Astrocyte (in vitro differentiated cells and primary cell): ENCODE measurements around the gene ANGEL1. TPM values are rescaled to one million over a fixed set of nuclear protein-coding genes. Genes with fewer than 3 reads are reported as not detected.

ENCODE experiments used
- DNase-seq: peaks from one replicate; pipeline ENCODE4 v3.0.0-alpha.2; 2010; ENCODE audit warnings: low read depth
- FAIRE-seq: peaks from 2 replicates; lab custom pipeline; 2011; peaks lifted over from hg19 to GRCh38; lab: Jason Lieb, UNC
- H2AFZ ChIP-seq: 2 replicates; pipeline ENCODE4 v1.6.0; 2012; ENCODE audit warnings: low read depth, low read length, inconsistent platforms
- H3K27ac ChIP-seq: 2 replicates; pipeline ENCODE4 v1.5.1; 2011; ENCODE audit warnings: low read depth, low read length, inconsistent platforms
- H3K27me3 ChIP-seq: 2 replicates; pipeline ENCODE4 v1.6.0; 2011; ENCODE audit warnings: low read length, inconsistent platforms; ENCODE audit not compliant: insufficient read depth
- H3K36me3 ChIP-seq: 2 replicates; pipeline ENCODE4 v1.5.1; 2011; ENCODE audit warnings: low read length, inconsistent platforms; ENCODE audit not compliant: insufficient read depth
- H3K4me1 ChIP-seq: 2 replicates; pipeline ENCODE4 v1.5.1; 2011; ENCODE audit warnings: low read length, inconsistent platforms; ENCODE audit not compliant: insufficient read depth
- H3K4me2 ChIP-seq: 2 replicates; pipeline ENCODE4 v1.6.0; 2012; ENCODE audit warnings: low read length, inconsistent platforms
- H3K4me3 ChIP-seq: 2 replicates; pipeline ENCODE4 v1.5.1; 2011; ENCODE audit warnings: low read depth, mild to moderate bottlenecking, low read length, inconsistent platforms; ENCODE audit not compliant: insufficient read depth
- H3K79me2 ChIP-seq: 2 replicates; pipeline ENCODE4 v1.6.0; 2012; ENCODE audit warnings: mild to moderate bottlenecking, low read length, inconsistent platforms; ENCODE audit not compliant: insufficient read depth
- H3K9ac ChIP-seq: 2 replicates; pipeline ENCODE4 v1.6.0; 2012; ENCODE audit warnings: mild to moderate bottlenecking, low read length, inconsistent platforms
- H3K9me3 ChIP-seq: 2 replicates; pipeline ENCODE4 v1.5.1; 2012; ENCODE audit warnings: low read depth, mild to moderate bottlenecking, low read length, inconsistent platforms; ENCODE audit not compliant: insufficient read depth
- H4K20me1 ChIP-seq: 2 replicates; pipeline ENCODE4 v1.6.0; 2012; ENCODE audit warnings: low read length, inconsistent platforms; ENCODE audit not compliant: insufficient read depth
- H3K27ac Mint-ChIP-seq: one replicate; pipeline ENCODE4 v1.8.0; 2021; ENCODE audit warnings: mild to moderate bottlenecking, mixed read lengths; ENCODE audit not compliant: unreplicated experiment
- H3K27me3 Mint-ChIP-seq: one replicate; pipeline ENCODE4 v1.8.0; 2021; ENCODE audit warnings: low read depth, mixed read lengths; ENCODE audit not compliant: unreplicated experiment
- H3K36me3 Mint-ChIP-seq: one replicate; pipeline ENCODE4 v1.8.0; 2021; ENCODE audit warnings: low read depth, mixed read lengths; ENCODE audit not compliant: unreplicated experiment
- H3K4me1 Mint-ChIP-seq: one replicate; pipeline ENCODE4 v1.8.0; 2021; ENCODE audit warnings: low read depth, mixed read lengths; ENCODE audit not compliant: unreplicated experiment
- H3K4me3 Mint-ChIP-seq: one replicate; pipeline ENCODE4 v1.8.0; 2021; ENCODE audit warnings: mild to moderate bottlenecking, moderate library complexity, mixed read lengths; ENCODE audit not compliant: unreplicated experiment
- H3K9me3 Mint-ChIP-seq: one replicate; pipeline ENCODE4 v1.8.0; 2021; ENCODE audit warnings: mild to moderate bottlenecking, mixed read lengths; ENCODE audit not compliant: unreplicated experiment
- CTCF ChIP-seq: IDR thresholded peaks from 2 replicates; pipeline ENCODE4 v1.5.1; 2011; ENCODE audit warnings: low read depth, mild to moderate bottlenecking, inconsistent platforms, low read length, moderate library complexity; ENCODE audit not compliant: insufficient read depth
- EZH2 ChIP-seq: IDR thresholded peaks from 2 replicates; pipeline ENCODE4 v1.6.1; 2012; ENCODE audit warnings: mild to moderate bottlenecking, low read length, inconsistent platforms; ENCODE audit not compliant: insufficient read depth
- total RNA-seq: library from RNA; stranded (reverse); gene quantifications from 2 replicates; pipeline ENCODE4 v1.2.1, GENCODE V29; 2021

ANGEL1 gene
- total RNA-seq, 1 donor from 2014 or later = 12.7 TPM

DNA sequence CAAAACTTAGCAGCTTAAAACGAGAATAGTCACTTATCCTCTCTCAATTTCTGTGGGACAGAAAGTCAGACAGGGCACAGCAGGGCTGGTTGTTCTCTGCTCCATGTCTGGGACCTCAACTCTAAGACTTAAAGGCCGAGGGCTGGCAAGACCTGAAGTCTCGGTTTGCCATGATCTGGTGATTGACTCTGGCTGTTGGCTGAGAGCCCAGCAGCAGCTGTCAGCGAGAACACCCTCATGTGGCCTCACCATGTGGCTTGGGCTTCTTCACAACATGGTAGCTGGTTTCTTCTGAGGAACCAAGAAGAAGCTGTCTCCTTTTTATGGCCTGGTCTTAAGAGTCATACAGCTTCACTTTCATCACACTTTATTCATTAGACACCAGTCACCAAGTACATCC, 53.1 kb downstream of the ANGEL1 start:
- Histone ChIP-seq H4K20me1 (peaks cover 12% of the 10 kb centered on the region), H3K4me2 (no peak overlapping the region)
- no peak for FAIRE-seq

GRCh38 chr14:76756371-76756750, 56.3 kb downstream of the ANGEL1 start:
- Histone ChIP-seq H3K27me3 (peaks cover 2% of the 10 kb centered on the region), H3K4me2 (no peak overlapping the region), H3K9ac (no peak overlapping the region), H3K4me1 (peaks cover 7% of the 10 kb centered on the region), H3K9me3 (no peaks in the 10 kb centered on the region), H3K36me3 (no peaks in the 10 kb centered on the region), H4K20me1 (no peaks in the 10 kb centered on the region), H3K79me2 (no peaks in the 10 kb centered on the region), H3K4me3 (no peak overlapping the region), H3K27ac (no peak overlapping the region), H2AFZ (no peak overlapping the region)
- FAIRE-seq = no peak
- peaks cover 12% of the 10 kb centered on the region for H3K4me1 Mint-ChIP-seq
- DNase-seq = no peak
- peaks cover 15% of the 10 kb centered on the region for H3K9me3 Mint-ChIP-seq
- no peak overlapping the region for H3K27ac Mint-ChIP-seq
- no peak for TF ChIP-seq CTCF
- TF ChIP-seq EZH2 = no peak
- peaks cover 2% of the 10 kb centered on the region for H3K36me3 Mint-ChIP-seq
- peaks cover 47% of the 10 kb centered on the region for H3K27me3 Mint-ChIP-seq
- no peak overlapping the region for H3K4me3 Mint-ChIP-seq

More for the DNA sequence above, 53.1 kb downstream of the ANGEL1 start:
- Histone ChIP-seq H3K36me3 (no peaks in the 10 kb centered on the region), H3K9me3 (no peaks in the 10 kb centered on the region), H3K4me1 (peaks cover 7% of the 10 kb centered on the region), H3K4me3 (no peak overlapping the region), H3K9ac (no peak overlapping the region), H3K79me2 (no peaks in the 10 kb centered on the region), H3K27me3 (peaks cover 2% of the 10 kb centered on the region), H3K27ac (no peak overlapping the region), H2AFZ (no peak overlapping the region)
- Mint-ChIP-seq H3K27me3 (peaks cover 24% of the 10 kb centered on the region), H3K36me3 (peaks cover 2% of the 10 kb centered on the region), H3K4me1 (peaks cover 12% of the 10 kb centered on the region), H3K9me3 (peaks cover 8% of the 10 kb centered on the region), H3K4me3 (no peak overlapping the region), H3K27ac (no peak overlapping the region)
- DNase-seq = no peak
- TF ChIP-seq CTCF = no peak
- no peak for TF ChIP-seq EZH2

- Histone ChIP-seq H3K4me2 (no peak overlapping the region), H3K4me3 (no peak overlapping the region), H3K36me3 (no peaks in the 10 kb centered on the region), H4K20me1 (no peaks in the 10 kb centered on the region), H3K9me3 (no peaks in the 10 kb centered on the region), H3K4me1 (peaks cover 4% of the 10 kb centered on the region), H3K9ac (no peak overlapping the region), H2AFZ (no peak overlapping the region), H3K27me3 (peaks cover 2% of the 10 kb centered on the region), H3K79me2 (no peaks in the 10 kb centered on the region), H3K27ac (no peak overlapping the region)
- no peak for FAIRE-seq
- H3K9me3 Mint-ChIP-seq = peaks cover 15% of the 10 kb centered on the region
- no peak overlapping the region for H3K27ac Mint-ChIP-seq
- peaks cover under 1% of the 10 kb centered on the region for H3K36me3 Mint-ChIP-seq
- H3K4me3 Mint-ChIP-seq = no peak overlapping the region
- TF ChIP-seq EZH2 = no peak
- no peak for TF ChIP-seq CTCF
- no peak for DNase-seq
- peaks cover 10% of the 10 kb centered on the region for H3K4me1 Mint-ChIP-seq
- H3K27me3 Mint-ChIP-seq = peaks cover 45% of the 10 kb centered on the region
Observed at GRCh38 chr14:76755610-76756370, 56.9 kb downstream of the ANGEL1 start.
